Mucosa of stomach (tissue), 1 donor: ENCODE results near the gene INKA2.
A peak's percentile ranks its signal among the peaks of the same experiment; 100 is the strongest.
"Not testable (repeated sequence)": the region's sequence is repeated elsewhere in the genome, so short reads cannot be mapped to it uniquely, and the experiment has no call there.

Experiments used
- H3K27me3 ChIP-seq: one replicate; pipeline ENCODE4 v1.7.0; 2013; ENCODE audit warnings: mild to moderate bottlenecking, low read length; ENCODE audit not compliant: control insufficient read depth, insufficient read depth
- H3K36me3 ChIP-seq: one replicate; pipeline ENCODE4 v1.7.0; 2013; ENCODE audit warnings: low read length; ENCODE audit not compliant: control insufficient read depth, insufficient read depth
- H3K4me1 ChIP-seq: one replicate; pipeline ENCODE4 v1.7.0; 2013; ENCODE audit warnings: mild to moderate bottlenecking, low read length; ENCODE audit not compliant: control insufficient read depth, insufficient read depth
- H3K4me3 ChIP-seq: one replicate; pipeline ENCODE4 v1.7.0; 2013; ENCODE audit warnings: low read length
- H3K9ac ChIP-seq: one replicate; pipeline ENCODE4 v1.7.0; 2013; ENCODE audit warnings: mild to moderate bottlenecking, low read length, moderate library complexity
- H3K9me3 ChIP-seq: one replicate; pipeline ENCODE4 v1.7.0; 2013; ENCODE audit warnings: mild to moderate bottlenecking, low read length, moderate library complexity; ENCODE audit not compliant: control insufficient read depth
- donor health status: Pancreatic carcinoma.

Gene INKA2

GRCh38 chr1:111747282-111747734 lies 8.1 kb upstream of the INKA2 start:
- Histone ChIP-seq H3K36me3 (no peaks in the 10 kb centered on the region), H3K9ac (no peak overlapping the region), H3K27me3 (peaks cover 6% of the 10 kb centered on the region), H3K4me1 (no peaks in the 10 kb centered on the region), H3K4me3 (no peak overlapping the region), H3K9me3 (no peaks in the 10 kb centered on the region)

GRCh38 chr1:111746614-111746999 lies 7.4 kb upstream of the INKA2 start:
- H3K9me3 ChIP-seq, result no peaks in the 10 kb centered on the region
- H3K9ac ChIP-seq, result no peak overlapping the region
- no peak overlapping the region for H3K4me3 ChIP-seq
- H3K27me3 ChIP-seq, result peaks cover 13% of the 10 kb centered on the region
- H3K4me1 ChIP-seq, result no peaks in the 10 kb centered on the region
- no peaks in the 10 kb centered on the region for H3K36me3 ChIP-seq

GRCh38 chr1:111745675-111746613 lies 6.7 kb upstream of the INKA2 start:
- Histone ChIP-seq H3K9ac (no peak overlapping the region), H3K4me1 (no peaks in the 10 kb centered on the region), H3K27me3 (peaks cover 20% of the 10 kb centered on the region), H3K36me3 (no peaks in the 10 kb centered on the region), H3K4me3 (no peak overlapping the region), H3K9me3 (no peaks in the 10 kb centered on the region)

- H3K4me3 ChIP-seq, result no peak overlapping the region
- H3K27me3 ChIP-seq, result peaks cover 34% of the 10 kb centered on the region
- no peaks in the 10 kb centered on the region for H3K9me3 ChIP-seq
- H3K4me1 ChIP-seq, result peaks cover 9% of the 10 kb centered on the region
- no peak overlapping the region for H3K9ac ChIP-seq
- no peaks in the 10 kb centered on the region for H3K36me3 ChIP-seq
Measured at GRCh38 chr1:111743679-111744101, 4.5 kb upstream of the INKA2 start.

GRCh38 chr1:111742938-111743549 lies 3.8 kb upstream of the INKA2 start:
- Histone ChIP-seq H3K4me3 (no peak overlapping the region), H3K9me3 (no peaks in the 10 kb centered on the region), H3K4me1 (peaks cover 12% of the 10 kb centered on the region), H3K9ac (no peak overlapping the region), H3K27me3 (peaks cover 37% of the 10 kb centered on the region), H3K36me3 (no peaks in the 10 kb centered on the region)

GRCh38 chr1:111742292-111742691 lies 3.1 kb upstream of the INKA2 start:
- H3K4me3 ChIP-seq, H3K9me3 ChIP-seq, H3K36me3 ChIP-seq, H3K9ac ChIP-seq: not testable (repeated sequence)
- Histone ChIP-seq H3K4me1 (peaks cover 14% of the 10 kb centered on the region), H3K27me3 (peaks cover 42% of the 10 kb centered on the region)

- peaks cover 42% of the 10 kb centered on the region for H3K27me3 ChIP-seq
- peak overlapping the region; percentile 51 for H3K4me3 ChIP-seq
- H3K4me1 ChIP-seq, result peaks cover 21% of the 10 kb centered on the region
- no peaks in the 10 kb centered on the region for H3K36me3 ChIP-seq
- no peaks in the 10 kb centered on the region for H3K9me3 ChIP-seq
- peak overlapping the region; percentile 39 for H3K9ac ChIP-seq
Measured at GRCh38 chr1:111739925-111740765, 950 bp upstream of the INKA2 start.

- H3K9ac ChIP-seq, result peak overlapping the region; percentile 64
- H3K36me3 ChIP-seq, result no peaks in the 10 kb centered on the region
- H3K9me3 ChIP-seq, result no peaks in the 10 kb centered on the region
- H3K27me3 ChIP-seq, result peaks cover 42% of the 10 kb centered on the region
- peak overlapping the region; percentile 51 for H3K4me3 ChIP-seq
- peaks cover 32% of the 10 kb centered on the region for H3K4me1 ChIP-seq
Measured at GRCh38 chr1:111738436-111739193, 580 bp downstream of the INKA2 start.

GRCh38 chr1:111738133-111738435 lies 1.1 kb downstream of the INKA2 start:
- H3K9ac ChIP-seq, result peak overlapping the region; percentile 64
- H3K27me3 ChIP-seq, result peaks cover 42% of the 10 kb centered on the region
- no peaks in the 10 kb centered on the region for H3K36me3 ChIP-seq
- peak overlapping the region; percentile 51 for H3K4me3 ChIP-seq
- H3K4me1 ChIP-seq, result peaks cover 37% of the 10 kb centered on the region
- no peaks in the 10 kb centered on the region for H3K9me3 ChIP-seq

GRCh38 chr1:111737216-111738132 lies 1.7 kb downstream of the INKA2 start:
- H3K9me3 ChIP-seq, result no peaks in the 10 kb centered on the region
- peak overlapping the region; percentile 64 for H3K9ac ChIP-seq
- H3K36me3 ChIP-seq, result no peaks in the 10 kb centered on the region
- H3K4me3 ChIP-seq, result no peak overlapping the region
- H3K4me1 ChIP-seq, result peaks cover 38% of the 10 kb centered on the region
- peaks cover 37% of the 10 kb centered on the region for H3K27me3 ChIP-seq
